SHP77 (cell line): Measurements from ENCODE around the gene DAPP1.
A peak's percentile ranks its signal among the peaks of the same experiment; 100 is the strongest.

Experiments
- DNase-seq, 2 experiments: peaks; one replicate each; lab custom pipeline; 2025; lab: John Stamatoyannopoulos, UW

The DAPP1 gene

DNA sequence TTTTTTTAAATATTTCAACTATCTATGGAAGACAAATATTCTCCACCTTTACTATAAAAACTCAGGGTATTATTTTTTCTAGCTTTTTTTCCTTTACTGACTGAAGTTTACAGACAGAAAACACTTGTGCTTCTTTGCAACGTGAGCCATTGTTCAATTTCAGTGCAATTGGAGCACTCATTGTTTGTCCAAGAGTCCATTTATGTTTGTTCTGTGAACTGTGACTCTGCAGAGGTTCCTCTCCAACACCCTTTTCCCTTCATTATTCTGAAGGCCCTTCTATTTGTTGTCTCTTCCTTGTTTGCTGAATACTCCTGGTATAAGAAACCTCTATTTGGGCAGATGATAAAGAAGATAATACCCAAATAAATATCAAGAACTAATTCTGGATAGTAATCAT lies 37.4 kb downstream of the DAPP1 start:
- peak in 1 of 2 experiments; percentile 21 for DNase-seq

DNA sequence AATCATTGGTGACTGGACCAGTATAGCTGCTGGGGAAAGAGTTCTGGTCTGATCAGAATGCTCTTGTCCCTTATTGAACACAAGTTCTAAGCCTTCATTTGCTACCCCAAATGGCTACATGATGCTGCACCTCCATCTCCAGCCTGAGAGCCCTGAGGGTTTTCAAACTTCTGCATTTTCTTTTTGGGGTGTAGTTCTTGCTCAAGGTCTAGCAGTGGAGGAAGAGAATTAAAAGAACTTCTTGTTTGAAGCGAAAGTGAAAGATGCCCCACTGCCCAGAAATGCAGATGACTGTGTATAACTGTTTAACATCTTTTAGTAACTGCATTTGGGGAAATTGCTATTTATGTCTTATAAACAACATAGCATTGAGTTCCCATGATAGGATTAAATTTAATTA lies 39.1 kb downstream of the DAPP1 start:
- DNase-seq, result no peak

DNA sequence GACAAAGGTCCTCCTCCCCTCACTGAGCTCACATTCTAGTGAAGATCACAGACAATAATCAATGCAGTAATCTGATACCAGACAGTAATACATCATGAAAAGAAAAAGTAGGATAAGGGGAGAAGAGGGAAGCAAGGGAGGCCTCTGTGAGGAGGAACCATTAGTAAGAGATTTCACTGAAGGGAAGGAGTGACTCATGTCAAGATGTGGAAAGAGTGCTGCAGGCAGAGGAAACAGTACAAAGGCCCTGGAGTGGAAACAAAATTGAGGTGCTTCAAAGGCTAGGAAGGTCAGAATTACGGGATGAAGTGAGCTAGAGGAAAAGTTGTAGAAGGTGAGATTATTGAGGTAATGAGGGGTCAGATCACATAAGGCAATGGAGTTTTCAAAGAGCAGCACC lies 39.5 kb downstream of the DAPP1 start:
- no peak for DNase-seq

DNA sequence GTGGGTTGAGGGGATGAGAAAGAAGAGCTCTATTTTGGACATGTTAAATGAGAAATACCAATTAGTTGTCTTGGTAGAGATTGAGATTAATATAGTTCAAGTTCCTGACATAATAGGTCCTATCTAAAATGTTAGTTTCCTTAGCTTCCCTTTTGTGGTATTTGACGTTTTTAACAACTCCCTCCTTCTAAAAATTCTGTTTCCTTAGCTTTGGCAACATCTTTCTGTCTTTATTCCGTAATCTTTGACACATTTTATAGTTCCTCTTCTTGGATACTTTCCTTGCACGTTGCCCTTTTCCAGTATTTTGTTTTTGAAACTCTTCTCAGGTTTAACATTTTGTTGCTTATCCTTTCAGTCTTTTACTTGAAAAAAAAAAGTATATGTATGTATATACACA lies 40.7 kb downstream of the DAPP1 start:
- DNase-seq, result no peak

DNA sequence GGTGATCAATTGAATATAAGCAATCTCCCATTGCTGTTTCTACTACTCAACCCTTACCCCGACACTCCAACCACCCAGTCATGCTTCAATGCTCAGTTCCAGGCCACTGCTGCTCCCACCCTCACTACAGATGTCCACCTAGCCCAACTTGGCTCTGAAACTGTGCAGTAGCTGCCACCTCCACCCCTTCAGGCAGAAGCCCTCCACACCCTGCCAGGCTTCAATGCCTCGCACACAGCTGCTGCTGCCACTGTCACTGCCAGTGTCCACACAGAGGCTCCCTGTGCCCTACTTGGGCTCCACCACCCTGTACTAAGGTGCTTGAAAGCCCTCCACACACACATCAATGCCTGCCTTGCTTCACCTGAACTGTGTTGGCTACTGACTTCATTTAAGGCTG lies 43.0 kb downstream of the DAPP1 start:
- no peak for DNase-seq

DNA sequence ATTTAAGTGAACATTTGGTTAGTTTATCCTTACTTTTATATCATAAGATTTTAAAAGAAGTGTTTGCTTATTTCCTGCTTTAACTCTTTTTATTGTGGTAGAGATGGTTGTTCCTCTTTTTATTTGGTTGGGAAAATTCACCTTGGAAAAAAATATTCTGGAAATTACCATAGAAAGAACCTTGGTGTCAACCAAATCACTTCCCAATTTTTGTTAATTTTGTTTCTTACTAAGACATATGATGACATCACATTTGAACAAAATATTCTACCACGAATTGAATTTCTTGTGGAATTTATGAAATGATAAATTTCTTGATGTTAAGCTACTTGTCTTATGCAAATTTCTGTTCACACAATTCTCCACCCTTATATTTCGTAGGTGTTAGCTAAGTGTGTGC lies 43.9 kb downstream of the DAPP1 start:
- no peak for DNase-seq

DNA sequence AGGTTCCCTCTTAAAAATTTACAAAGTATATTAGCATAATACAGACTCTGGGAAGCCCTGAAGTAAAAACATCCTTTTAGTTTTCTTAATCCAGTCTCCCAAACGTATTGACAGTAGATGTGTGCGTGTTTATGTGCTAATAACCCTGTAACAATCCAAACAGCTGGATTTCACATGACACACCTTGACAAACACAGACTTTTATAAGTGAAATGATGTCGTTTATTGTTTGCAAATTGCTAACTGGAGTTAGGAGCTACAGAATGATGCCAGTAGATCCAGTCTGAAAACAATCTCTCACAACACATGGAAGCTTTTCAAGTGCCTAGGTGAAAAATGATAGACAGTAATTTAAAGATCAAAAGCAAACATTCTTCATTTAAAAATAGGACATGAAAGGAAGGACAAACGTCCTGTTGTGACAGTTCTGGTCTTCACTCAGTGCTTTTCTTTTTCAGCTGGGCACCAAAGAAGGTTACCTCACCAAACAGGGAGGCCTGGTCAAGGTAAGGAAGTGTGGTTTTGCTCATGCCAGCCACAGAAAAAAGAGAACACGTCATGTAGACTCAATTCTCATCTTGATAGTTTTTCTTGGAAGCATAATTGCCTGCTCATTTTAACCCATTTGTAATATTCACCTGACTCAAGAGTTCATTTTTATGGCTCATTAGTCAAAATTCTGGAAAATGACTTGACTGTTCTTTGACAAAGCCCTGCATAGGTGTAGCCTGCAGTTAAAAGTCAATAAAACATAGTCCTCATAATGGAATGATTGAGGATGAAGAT lies 44.7 kb downstream of the DAPP1 start:
- DNase-seq, result no peak

DNA sequence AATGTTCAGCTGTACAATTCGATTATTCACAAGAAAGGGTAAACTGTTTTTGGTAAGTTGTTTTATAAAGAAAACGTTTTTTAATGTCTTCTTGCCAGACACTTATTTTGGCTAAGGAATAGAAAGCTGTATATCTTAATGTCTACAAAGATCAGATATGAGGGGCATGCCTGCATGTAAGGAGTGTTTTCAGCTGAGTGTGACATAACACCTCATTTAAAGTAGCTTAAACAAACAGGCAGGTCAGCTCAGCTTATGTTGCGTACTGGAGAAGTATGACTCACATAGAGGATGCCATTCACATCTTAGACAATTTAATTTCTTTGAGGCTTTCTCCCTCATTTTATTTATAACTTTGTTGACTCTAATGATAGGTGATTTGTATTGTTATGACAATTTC lies 47.2 kb downstream of the DAPP1 start:
- no peak for DNase-seq

DNA sequence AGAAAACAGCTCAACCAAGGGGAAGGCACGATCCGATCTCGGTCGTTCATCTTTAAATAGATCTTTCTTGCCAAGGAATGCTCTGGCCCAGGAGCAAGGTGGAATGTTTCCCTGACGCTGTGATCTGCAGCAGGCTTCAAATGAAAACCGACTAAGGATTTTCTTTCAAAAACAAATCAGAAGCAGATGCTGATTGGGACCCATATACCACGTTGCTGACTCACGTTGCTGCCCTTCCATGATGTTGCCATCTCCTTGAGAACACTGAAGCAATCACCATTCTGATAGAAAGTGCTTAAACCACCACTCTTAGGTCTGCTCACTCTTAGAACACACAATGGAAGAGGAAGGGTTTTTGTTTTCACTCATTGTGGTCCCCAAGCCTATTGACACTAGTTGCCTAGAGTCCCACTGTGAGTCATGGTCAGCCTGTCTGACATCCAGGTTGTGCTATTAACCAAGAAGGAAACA lies 51.5 kb downstream of the DAPP1 start:
- no peak for DNase-seq

DNA sequence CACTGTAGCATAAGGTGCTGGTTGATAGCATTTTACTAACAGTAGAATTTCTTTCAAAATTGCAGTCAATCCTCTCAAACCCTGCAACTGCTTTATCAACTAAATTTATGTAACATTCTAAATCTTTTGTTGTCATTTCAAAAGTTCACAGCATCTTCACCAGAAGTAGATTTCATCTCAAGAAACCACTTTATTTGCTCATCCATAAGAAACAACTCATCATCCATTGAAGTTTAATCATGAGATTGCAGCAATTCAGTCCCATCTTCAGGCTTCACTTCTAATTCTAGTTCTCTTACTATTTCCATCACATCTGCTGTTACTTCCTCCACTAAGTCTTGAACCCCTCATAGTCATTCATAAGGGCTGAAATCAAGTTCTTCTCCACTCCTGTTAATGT lies 55.9 kb downstream of the DAPP1 start:
- DNase-seq, result no peak

DNA sequence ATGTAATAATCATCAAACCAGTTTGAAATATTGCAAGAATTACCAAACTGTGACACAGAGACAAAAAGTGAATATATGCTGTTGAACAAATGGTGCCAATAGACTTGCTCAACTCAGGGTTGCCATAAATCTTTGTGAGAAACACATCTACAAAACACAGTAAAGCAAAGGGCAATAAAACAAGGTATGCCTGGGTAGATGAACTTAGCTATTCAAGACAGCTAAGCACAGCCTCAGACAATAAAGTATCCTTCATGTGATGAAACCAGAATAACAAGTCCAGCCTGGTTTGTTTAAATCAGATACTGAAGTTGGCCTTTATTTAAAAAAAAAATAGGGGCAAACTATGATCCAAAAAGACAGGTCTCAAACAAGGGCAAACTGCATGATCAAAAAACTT lies 58.4 kb downstream of the DAPP1 start:
- DNase-seq, result no peak

DNA sequence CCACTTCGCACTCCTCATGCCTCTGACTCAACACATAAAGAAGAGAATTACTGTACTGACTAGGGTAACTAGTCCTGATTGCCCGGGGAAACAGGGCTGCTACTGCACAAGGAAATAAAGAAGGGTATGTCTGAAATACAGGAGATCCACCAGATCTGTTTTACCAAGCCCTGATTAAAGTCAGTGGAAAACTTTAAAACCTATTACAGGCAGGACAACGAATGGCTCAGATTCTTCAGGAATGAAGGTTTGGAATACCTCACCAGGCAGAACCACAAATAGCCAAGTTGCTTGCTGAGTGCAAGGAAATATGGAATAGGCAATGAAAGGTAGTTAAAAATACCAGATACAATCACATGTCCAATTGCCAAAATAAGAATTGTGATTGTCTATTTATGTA lies 60.3 kb downstream of the DAPP1 start:
- no peak for DNase-seq

DNA sequence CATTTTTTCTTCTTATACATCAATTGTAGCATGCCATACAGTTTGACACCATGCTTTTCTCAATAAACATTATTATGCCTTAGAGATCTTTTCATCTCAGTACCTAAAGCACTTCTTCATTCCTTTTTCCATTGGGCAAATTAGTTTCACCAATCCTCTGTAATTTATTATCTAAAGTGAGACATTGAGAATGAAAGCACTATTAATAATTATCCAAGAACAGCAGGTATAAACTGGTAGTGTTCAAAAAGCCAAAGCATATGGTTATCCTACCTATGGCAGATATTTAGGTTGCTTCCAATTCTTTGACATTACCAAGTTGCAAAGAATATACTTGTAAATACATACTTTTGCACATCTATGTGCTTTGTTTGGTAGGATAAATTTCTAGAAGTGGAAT lies 62.0 kb downstream of the DAPP1 start:
- no peak for DNase-seq

DNA sequence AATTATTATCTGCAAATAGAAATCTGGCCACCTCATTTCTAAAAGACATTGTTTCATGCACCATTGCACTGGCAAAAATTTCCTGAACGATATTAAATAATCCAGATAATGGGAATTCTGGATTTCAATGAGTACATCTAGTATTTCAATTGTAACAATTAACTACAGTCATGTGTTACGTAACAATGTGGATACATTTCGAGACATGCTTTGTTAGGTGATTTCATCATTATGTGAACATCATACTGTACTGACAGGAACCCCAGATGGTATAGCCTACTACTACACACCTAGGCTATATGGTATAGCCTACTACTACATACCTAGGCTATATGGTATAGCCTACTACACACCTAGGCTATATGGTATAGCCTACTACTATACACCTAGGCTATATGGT lies 62.8 kb downstream of the DAPP1 start:
- no peak for DNase-seq

DNA sequence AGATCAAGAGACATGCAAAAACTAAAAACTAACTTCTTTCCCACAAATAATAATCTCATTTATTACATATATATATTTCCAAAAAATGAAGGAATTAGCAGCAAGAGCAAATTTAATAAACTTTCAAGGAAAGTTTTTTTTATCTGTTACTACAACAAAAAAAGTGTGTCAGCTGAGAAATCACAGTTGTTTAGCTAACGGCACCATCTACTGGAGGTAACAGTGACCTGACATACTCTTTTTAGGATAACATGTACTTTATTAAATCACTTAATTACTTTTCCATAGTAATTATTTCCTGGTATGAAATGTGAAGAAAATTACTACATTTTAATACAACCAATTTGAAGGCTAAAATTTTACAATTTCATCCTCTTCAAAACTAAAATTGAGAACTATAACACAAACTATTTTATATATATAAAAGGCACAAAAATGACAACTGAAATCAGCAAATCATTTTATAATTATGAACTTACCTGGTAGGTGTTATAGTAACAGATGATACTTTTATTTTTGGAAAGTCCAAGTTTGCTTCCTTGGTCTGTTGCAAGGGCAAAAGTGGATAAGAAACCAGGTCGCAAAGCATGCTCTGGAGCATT lies 68.5 kb downstream of the DAPP1 start:
- no peak for DNase-seq

DNA sequence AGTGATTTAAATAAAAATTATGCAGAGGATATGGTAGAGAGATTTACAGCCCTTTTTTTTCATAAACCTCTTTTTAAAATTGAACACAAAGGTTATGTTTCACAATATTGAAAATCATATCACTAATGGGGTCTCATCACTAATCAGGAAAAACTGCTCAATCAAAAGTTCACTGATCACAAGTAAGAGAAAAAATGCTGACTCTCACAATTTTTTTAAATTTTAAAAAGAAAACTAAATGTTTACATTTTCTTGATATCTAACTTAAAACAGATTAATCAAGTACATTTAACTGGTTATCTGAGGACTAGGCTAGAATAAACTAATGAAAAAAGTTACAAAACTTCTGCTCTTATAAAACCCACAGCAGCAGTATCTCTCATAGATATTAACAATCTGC lies 69.1 kb downstream of the DAPP1 start:
- DNase-seq, result no peak

DNA sequence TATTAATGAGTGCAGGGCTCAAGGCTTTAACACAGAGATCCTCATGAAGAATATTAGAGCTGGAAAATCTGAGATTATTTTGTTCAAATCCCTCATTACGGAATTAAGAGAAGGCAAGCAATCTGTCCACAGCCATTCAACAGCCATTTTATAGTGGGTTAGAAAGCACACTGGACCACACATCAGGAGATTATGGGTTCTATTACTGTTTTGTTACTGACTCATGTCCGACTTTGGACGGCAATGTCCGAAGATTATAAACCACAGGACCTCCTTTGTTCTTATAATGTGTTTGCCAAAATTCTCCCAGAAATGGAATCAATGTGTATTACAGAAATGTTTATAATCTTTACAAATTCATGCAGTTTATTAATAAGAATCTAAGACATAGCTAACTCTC lies 69.5 kb downstream of the DAPP1 start:
- DNase-seq, result no peak

DNA sequence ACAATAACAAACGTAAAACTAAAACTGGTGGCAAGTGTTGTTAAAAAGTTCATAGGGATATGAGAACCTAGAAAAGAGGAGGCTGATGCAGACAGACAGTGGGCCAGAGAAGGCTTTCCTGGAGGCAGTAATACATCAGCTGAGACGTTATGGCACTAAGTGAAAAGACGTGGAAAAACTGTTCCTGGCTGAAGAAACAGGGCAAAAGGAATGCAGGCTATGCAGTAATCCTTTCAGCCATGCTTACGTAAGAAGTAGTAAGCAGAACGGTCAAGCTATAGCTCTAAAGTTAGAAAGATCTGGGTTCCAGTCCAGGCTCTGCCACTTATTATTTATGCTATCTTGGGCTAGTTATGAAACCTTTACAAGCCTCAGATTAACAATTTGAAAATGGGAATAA lies 71.2 kb downstream of the DAPP1 start:
- DNase-seq, result no peak

DNA sequence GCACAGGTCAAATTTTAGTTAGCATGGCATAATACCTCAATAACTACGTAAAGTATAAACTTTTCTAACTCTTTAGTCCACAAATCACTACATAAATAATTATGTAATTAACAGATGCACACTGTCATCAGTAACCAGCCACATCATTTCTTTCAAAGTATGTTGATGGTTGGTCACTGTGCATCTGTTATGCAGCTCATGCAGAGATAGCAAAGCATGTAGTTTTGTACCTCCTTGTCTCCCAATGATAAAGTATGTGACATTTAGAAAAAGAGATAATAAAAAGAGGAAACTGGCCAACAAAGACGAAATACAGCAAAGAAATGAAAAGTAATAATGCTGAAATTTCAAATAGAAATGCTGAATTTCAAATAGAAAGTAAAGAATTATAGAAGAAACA lies 74.7 kb downstream of the DAPP1 start:
- no peak for DNase-seq

DNA sequence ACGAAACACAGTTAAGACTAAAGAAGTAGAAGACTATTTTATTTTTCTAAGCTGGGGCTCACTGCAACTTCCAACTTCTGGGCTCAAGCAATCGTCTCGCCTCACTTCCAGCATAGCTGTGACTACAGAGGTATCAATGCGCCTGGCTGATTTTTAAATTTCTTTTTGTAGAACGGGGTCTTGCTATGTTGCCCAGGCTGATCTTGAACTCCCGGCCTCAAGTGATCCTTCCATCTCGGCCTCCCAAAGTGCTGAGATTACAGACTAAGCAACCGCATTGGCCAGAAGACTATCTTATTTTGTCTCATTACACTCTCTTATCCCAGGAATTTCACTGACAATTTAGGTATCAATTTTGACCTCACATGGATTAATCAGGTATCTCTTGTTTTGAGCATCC lies 76.4 kb downstream of the DAPP1 start:
- no peak for DNase-seq

DNA sequence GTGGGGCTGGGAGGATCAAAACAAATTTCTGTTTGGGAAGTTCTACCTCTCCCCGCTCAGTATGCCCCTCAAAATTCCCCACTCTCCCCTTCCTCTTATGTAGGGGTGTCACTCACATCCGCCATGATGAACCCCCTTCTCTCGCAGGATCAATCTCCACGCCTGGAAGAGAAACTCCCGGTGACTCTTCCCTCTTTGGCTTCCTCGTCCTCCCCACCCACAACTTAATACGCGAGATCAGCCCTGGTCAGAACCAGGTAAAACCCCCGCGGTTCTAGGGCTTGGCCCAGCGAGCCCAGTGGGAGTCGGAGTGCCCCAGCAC lies 77.2 kb downstream of the DAPP1 start:
- DNase-seq, result no peak

DNA sequence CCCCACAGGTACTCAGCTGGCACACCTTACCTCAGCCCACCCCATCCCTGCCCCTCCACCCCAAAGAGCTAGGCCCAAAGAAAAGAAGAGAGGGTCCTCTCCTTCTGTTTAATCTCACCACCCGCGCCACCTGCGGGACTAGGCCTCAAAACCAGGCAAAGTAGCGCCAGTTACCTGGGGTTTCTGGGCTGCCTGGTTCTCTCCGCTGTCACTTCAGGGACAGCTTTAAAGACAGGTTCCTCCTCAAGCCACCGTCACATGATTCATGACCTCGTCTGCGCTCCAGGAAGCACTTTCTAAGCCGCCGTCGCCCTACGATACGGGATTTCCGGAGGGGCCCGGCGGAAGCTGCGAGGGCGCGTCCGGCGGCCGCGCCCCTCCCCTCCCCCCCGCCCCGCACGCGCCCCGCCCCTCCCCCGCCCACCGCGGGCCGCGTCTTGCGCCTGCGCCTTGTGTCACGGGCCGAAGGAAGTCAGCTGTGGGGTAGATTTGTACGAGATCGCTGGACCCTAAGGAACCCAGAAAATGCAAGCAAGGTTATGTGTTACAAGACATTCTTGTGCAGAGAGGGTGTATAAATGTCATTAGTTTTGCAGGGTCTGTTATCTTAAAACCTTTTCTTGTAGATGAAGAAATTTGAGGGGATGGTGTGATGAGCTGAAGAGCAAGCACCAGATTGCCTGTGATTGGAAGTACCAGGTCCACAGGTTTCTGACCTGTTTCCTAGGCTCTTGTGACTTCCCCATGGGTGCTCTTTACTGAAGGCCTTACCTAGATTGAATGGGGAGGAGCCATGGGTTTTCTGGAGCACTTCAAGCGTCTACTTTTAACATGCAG lies 77.8 kb downstream of the DAPP1 start, which contains the start of gene LAMTOR3:
TSS of gene LAMTOR3 (minus strand) at position 267 of the 837 bp plus-strand sequence. CDS start 464 bp downstream, outside the sequence.
- peak; percentile 39 to 54 for DNase-seq

DNA sequence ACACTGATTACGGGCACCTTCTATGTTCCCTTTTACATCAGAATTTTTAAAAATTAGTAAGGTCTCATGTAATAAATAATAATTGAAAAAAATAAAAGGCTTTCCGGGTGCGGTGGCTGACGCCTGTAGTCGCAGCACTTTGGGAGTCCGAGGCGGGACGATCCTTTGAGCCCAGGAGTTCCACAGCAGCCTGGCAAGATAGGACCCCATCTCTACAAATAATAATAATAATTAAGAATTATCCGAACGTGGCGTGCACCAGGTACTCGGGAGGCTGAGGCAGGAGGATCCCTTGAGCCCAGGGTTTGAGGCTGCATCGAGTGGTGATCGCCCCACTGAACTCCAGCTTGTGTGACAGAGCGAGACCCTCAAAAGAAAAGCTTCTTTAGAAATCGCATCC lies 78.4 kb downstream of the DAPP1 start:
- no peak for DNase-seq
